GM21528 (cell line): ENCODE data around the gene FBXW4.

ENCODE experiments used
- ATAC-seq: cut with Tn5 transposase; IDR thresholded peaks from one replicate; pipeline ENCODE4 v1.9.1; 2021; ENCODE audit warnings: mild to moderate bottlenecking, moderate library complexity; ENCODE audit not compliant: unreplicated experiment, low FRiP score

The FBXW4 gene

GRCh38 chr10:101694674-101695403 lies at the start of gene FBXW4:
FBXW4 (minus strand) TSS chr10:101695170; CDS start chr10:101695105, 65 bp downstream.
- ATAC-seq = peak; percentile 57

GRCh38 chr10:101744267-101744666 lies 49.3 kb upstream of the FBXW4 start:
- ATAC-seq = no peak

- ATAC-seq = no peak
Observed at GRCh38 chr10:101741938-101742337, 47.0 kb upstream of the FBXW4 start.

GRCh38 chr10:101736666-101737065 lies 41.7 kb upstream of the FBXW4 start:
- ATAC-seq = no peak

- no peak for ATAC-seq
Observed at GRCh38 chr10:101732096-101732495, 37.1 kb upstream of the FBXW4 start.

- ATAC-seq = no peak
Observed at GRCh38 chr10:101726115-101726387, 31.1 kb upstream of the FBXW4 start.

- no peak for ATAC-seq
Observed at GRCh38 chr10:101725296-101726114, 30.5 kb upstream of the FBXW4 start.

GRCh38 chr10:101724446-101724845 lies 29.5 kb upstream of the FBXW4 start:
- ATAC-seq = no peak

- no peak for ATAC-seq
Observed at GRCh38 chr10:101723176-101723575, 28.2 kb upstream of the FBXW4 start.

- no peak for ATAC-seq
Observed at GRCh38 chr10:101721806-101722205, 26.8 kb upstream of the FBXW4 start.

- ATAC-seq = no peak
Observed at GRCh38 chr10:101720606-101721230, 25.7 kb upstream of the FBXW4 start.

- ATAC-seq = no peak
Observed at GRCh38 chr10:101718690-101719275, 23.8 kb upstream of the FBXW4 start.

GRCh38 chr10:101716891-101717659 lies 22.1 kb upstream of the FBXW4 start:
- ATAC-seq = no peak

GRCh38 chr10:101712997-101713396 lies 18.0 kb upstream of the FBXW4 start:
- ATAC-seq = no peak

GRCh38 chr10:101710793-101711192 lies 15.8 kb upstream of the FBXW4 start:
- no peak for ATAC-seq

GRCh38 chr10:101710059-101710695 lies 15.2 kb upstream of the FBXW4 start:
- ATAC-seq = no peak

GRCh38 chr10:101709359-101710058 lies 14.5 kb upstream of the FBXW4 start:
- no peak for ATAC-seq

GRCh38 chr10:101708870-101709269 lies 13.9 kb upstream of the FBXW4 start:
- no peak for ATAC-seq

- no peak for ATAC-seq
Observed at GRCh38 chr10:101708073-101708472, 13.1 kb upstream of the FBXW4 start.
